H1 (cell line): ENCODE data around the gene CUX1. TPM values are rescaled to one million over a fixed set of nuclear protein-coding genes. Genes with fewer than 3 reads are reported as not detected.

ENCODE experiments used
- CTCF ChIA-PET: fragments of 300-600 bp; sonication (Branson Sonifier 250); formaldehyde crosslinking; loops from one replicate; lab custom pipeline; 2021; ENCODE audit not compliant: partially characterized antibody; lab: Charles Lee
- POLR2A ChIA-PET: fragments of 300-600 bp; sonication (Branson Sonifier 250); formaldehyde crosslinking; loops from one replicate; lab custom pipeline; 2021; ENCODE audit warnings: inconsistent platforms; ENCODE audit not compliant: partially characterized antibody; lab: Charles Lee
- DNase-seq, 2 experiments: peaks; one replicate each; pipeline versions ENCODE4 v3.0.0 to v3.0.0-alpha.2; 2010 to 2022; ENCODE audit warnings: low spot score in 2 of 2, low read depth in 1 of 2, mixed read lengths in 1 of 2
- FAIRE-seq: peaks from 2 replicates; lab custom pipeline; 2011; peaks lifted over from hg19 to GRCh38; lab: Jason Lieb, UNC
- H2AFZ ChIP-seq: 2 replicates; pipeline ENCODE4 v1.8.1; 2012; ENCODE audit warnings: low read length, inconsistent platforms
- H2AK5ac ChIP-seq: 2 replicates; pipeline ENCODE4 v1.6.1; 2013; ENCODE audit warnings: low read depth, low read length
- H2BK120ac ChIP-seq: replicated peaks from 2 replicates; pipeline ENCODE3; 2013; ENCODE audit warnings: low read depth, low read length, inconsistent platforms
- H2BK12ac ChIP-seq: 2 replicates; pipeline ENCODE4 v1.6.1; 2013; ENCODE audit warnings: low read depth, low read length
- H2BK15ac ChIP-seq: 2 replicates; pipeline ENCODE4 v1.6.1; 2013; ENCODE audit warnings: low read length
- H2BK20ac ChIP-seq: 2 replicates; pipeline ENCODE4 v1.6.1; 2013; ENCODE audit warnings: low read length
- H2BK5ac ChIP-seq: 2 replicates; pipeline ENCODE4 v1.6.1; 2013; ENCODE audit warnings: low read depth, low read length
- H3K14ac ChIP-seq: 2 replicates; pipeline ENCODE4 v1.6.1; 2013; ENCODE audit warnings: inconsistent platforms; ENCODE audit not compliant: insufficient read length
- H3K18ac ChIP-seq: 2 replicates; pipeline ENCODE4 v1.6.1; 2013; ENCODE audit warnings: low read length; ENCODE audit errors: extremely low read depth
- H3K23ac ChIP-seq: 2 replicates; pipeline ENCODE4 v1.6.1; 2013; ENCODE audit warnings: inconsistent platforms; ENCODE audit not compliant: insufficient read length
- H3K23me2 ChIP-seq: 2 replicates; pipeline ENCODE4 v1.6.1; 2013; ENCODE audit warnings: low read depth, low read length
- H3K27ac ChIP-seq: 2 replicates; pipeline ENCODE4 v1.6.1; 2011; ENCODE audit warnings: low read depth, low read length, inconsistent platforms
- H3K27me3 ChIP-seq, 4 experiments: replicated peaks in 1 of 4; 1 replicate in 1 of 4; 2 replicates in 3 of 4; pipeline versions ENCODE4 v1.6.1 to v1.8.1; 2011 to 2013; ENCODE audit warnings: low read length in 3 of 4, mild to moderate bottlenecking in 3 of 4, inconsistent platforms in 2 of 4, mixed read lengths in 2 of 4, moderate library complexity in 1 of 4; ENCODE audit not compliant: control insufficient read depth in 3 of 4, insufficient read depth in 3 of 4; ENCODE audit errors: extremely low read depth in 1 of 4
- H3K36me3 ChIP-seq, 4 experiments: 2 replicates each; pipeline versions ENCODE4 v1.6.1 to v1.8.1; 2011 to 2013; ENCODE audit warnings: mild to moderate bottlenecking in 4 of 4, low read length in 3 of 4, moderate library complexity in 2 of 4, control low read depth in 1 of 4, inconsistent platforms in 1 of 4; ENCODE audit not compliant: insufficient read depth in 4 of 4, control insufficient read depth in 2 of 4
- H3K4ac ChIP-seq: replicated peaks from 2 replicates; pipeline ENCODE3; 2013; ENCODE audit warnings: low read length, low read depth, mixed read lengths, inconsistent platforms; ENCODE audit not compliant: insufficient read length
- H3K4me1 ChIP-seq, 4 experiments: replicated peaks in 1 of 4; 1 replicate in 1 of 4; 2 replicates in 3 of 4; pipeline versions ENCODE4 v1.6.1 to v1.8.1; 2011 to 2013; ENCODE audit warnings: low read length in 3 of 4, inconsistent platforms in 2 of 4, mixed read lengths in 1 of 4; ENCODE audit not compliant: insufficient read depth in 4 of 4, control insufficient read depth in 3 of 4
- H3K4me2 ChIP-seq, 2 experiments: 2 replicates each; pipeline versions ENCODE4 v1.6.1 to v1.8.1; 2011 to 2013; ENCODE audit warnings: low read depth in 2 of 2, low read length in 2 of 2, control low read depth in 1 of 2, inconsistent platforms in 1 of 2, mild to moderate bottlenecking in 1 of 2; ENCODE audit not compliant: insufficient read depth in 1 of 2
- H3K4me3 ChIP-seq, 4 experiments: fragments of 200-600, 300-600 bp in 1 of 4; sonication (generic), shearing (Covaris generic), sonication (Bioruptor Twin) in 1 of 4; 2 replicates each; pipeline versions ENCODE4 v1.5.1 to v1.8.1; 2011 to 2016; ENCODE audit warnings: low read length in 4 of 4, low read depth in 3 of 4, control low read depth in 2 of 4, inconsistent platforms in 2 of 4, mild to moderate bottlenecking in 2 of 4, mixed read lengths in 1 of 4, moderate library complexity in 1 of 4; ENCODE audit not compliant: insufficient read depth in 2 of 4; ENCODE audit errors: extremely low read depth in 1 of 4
- H3K56ac ChIP-seq: replicated peaks from 2 replicates; pipeline ENCODE3; 2013; ENCODE audit warnings: low read depth, mild to moderate bottlenecking, mixed read lengths, low read length, inconsistent platforms; ENCODE audit not compliant: insufficient read length
- H3K79me1 ChIP-seq: 2 replicates; pipeline ENCODE4 v1.6.1; 2013; ENCODE audit warnings: low read depth, low read length, control low read depth
- H3K79me2 ChIP-seq, 2 experiments: 2 replicates each; pipeline versions ENCODE4 v1.6.1 to v1.8.1; 2012 to 2013; ENCODE audit warnings: low read length in 2 of 2, mild to moderate bottlenecking in 2 of 2, inconsistent platforms in 1 of 2; ENCODE audit not compliant: insufficient read depth in 2 of 2, control insufficient read depth in 1 of 2
- H3K9ac ChIP-seq, 4 experiments: replicated peaks in 1 of 4; 1 replicate in 1 of 4; 2 replicates in 3 of 4; pipeline versions ENCODE4 v1.6.1 to v1.8.1; 2011 to 2013; ENCODE audit warnings: low read depth in 3 of 4, low read length in 3 of 4, control low read depth in 2 of 4, mild to moderate bottlenecking in 2 of 4, moderate library complexity in 2 of 4, inconsistent platforms in 1 of 4; ENCODE audit errors: extremely low read depth in 1 of 4
- H3K9me3 ChIP-seq, 2 experiments: 2 replicates each; pipeline versions ENCODE4 v1.6.1 to v1.8.1; 2012 to 2013; ENCODE audit warnings: mild to moderate bottlenecking in 2 of 2, moderate library complexity in 2 of 2, control low read depth in 1 of 2, inconsistent platforms in 1 of 2, low read depth in 1 of 2, low read length in 1 of 2, mixed read lengths in 1 of 2; ENCODE audit not compliant: insufficient read depth in 2 of 2
- H4K20me1 ChIP-seq, 2 experiments: replicated peaks in 1 of 2; 2 replicates each; pipeline versions ENCODE3 to v1.8.1; 2011 to 2013; ENCODE audit warnings: inconsistent platforms in 2 of 2, low read length in 2 of 2, mild to moderate bottlenecking in 1 of 2; ENCODE audit not compliant: insufficient read depth in 2 of 2, control insufficient read depth in 1 of 2
- H4K5ac ChIP-seq: 2 replicates; pipeline ENCODE4 v1.6.1; 2013; ENCODE audit warnings: low read length, low read depth, mixed read lengths, inconsistent platforms; ENCODE audit not compliant: insufficient read length
- H4K8ac ChIP-seq: 2 replicates; pipeline ENCODE4 v1.8.0; 2013; ENCODE audit warnings: mild to moderate bottlenecking, moderate library complexity, low read length, inconsistent platforms; ENCODE audit not compliant: insufficient read depth; ENCODE audit errors: extremely low read depth
- H4K91ac ChIP-seq: replicated peaks from 2 replicates; pipeline ENCODE3; 2013; ENCODE audit warnings: low read length, mixed read lengths, inconsistent platforms; ENCODE audit not compliant: insufficient read length
- GTF2F1 ChIP-seq: IDR thresholded peaks from 2 replicates; pipeline ENCODE4 v1.6.1; 2012; ENCODE audit warnings: low read depth, low read length, improper control_type of control experiment, borderline replicate concordance
- HDAC2 ChIP-seq, 2 experiments: fragments of 300-600 bp in 1 of 2; sonication (generic) in 1 of 2; IDR thresholded peaks; 2 replicates each; pipeline ENCODE4 v1.6.1; 2011 to 2012; ENCODE audit warnings: low read depth in 2 of 2, low read length in 2 of 2, mild to moderate bottlenecking in 2 of 2, moderate library complexity in 2 of 2, borderline replicate concordance in 1 of 2, inconsistent platforms in 1 of 2
- KDM1A ChIP-seq: fragments of 200-600, 300-600 bp; sonication (generic); IDR thresholded peaks from 2 replicates; pipeline ENCODE4 v1.7.1; 2016; ENCODE audit warnings: mild to moderate bottlenecking, low read length, borderline replicate concordance
- KDM5A ChIP-seq: fragments of 200-600 bp; IDR thresholded peaks from 2 replicates; pipeline ENCODE4 v1.7.1; 2012; ENCODE audit warnings: mild to moderate bottlenecking, low read length, inconsistent platforms, mixed read lengths
- NANOG ChIP-seq: IDR thresholded peaks from 2 replicates; pipeline ENCODE4 v1.6.1; 2011; ENCODE audit warnings: low read length, low read depth, mild to moderate bottlenecking, inconsistent platforms; ENCODE audit not compliant: insufficient read depth, poor library complexity, severe bottlenecking
- PHF8 ChIP-seq: fragments of 200-600 bp; sonication (generic); conservative IDR thresholded peaks from 2 replicates; pipeline ENCODE4 v1.7.1; 2012; ENCODE audit warnings: low read depth, mild to moderate bottlenecking, inconsistent platforms, low read length, moderate library complexity
- RXRA ChIP-seq: IDR thresholded peaks from 2 replicates; pipeline ENCODE4 v1.6.1; 2011; ENCODE audit warnings: low read depth, mild to moderate bottlenecking, low read length, moderate library complexity; ENCODE audit not compliant: insufficient read depth
- SIN3A ChIP-seq, 2 experiments: IDR thresholded peaks in 1 of 2; conservative IDR thresholded peaks in 1 of 2; 2 replicates each; pipeline ENCODE4 v1.6.1; 2011 to 2012; ENCODE audit warnings: low read length in 2 of 2, improper control_type of control experiment in 1 of 2, low read depth in 1 of 2, mild to moderate bottlenecking in 1 of 2
- SRF ChIP-seq: IDR thresholded peaks from 2 replicates; pipeline ENCODE4 v1.6.1; 2011; ENCODE audit warnings: mild to moderate bottlenecking, low read depth, low read length, moderate library complexity
- SUZ12 ChIP-seq: fragments of 200-600 bp; sonication (generic); IDR thresholded peaks from 2 replicates; pipeline ENCODE4 v1.6.1; 2012; ENCODE audit warnings: mild to moderate bottlenecking, inconsistent platforms, low read length, moderate library complexity, mixed read lengths
- YY1 ChIP-seq: IDR thresholded peaks from 2 replicates; pipeline ENCODE4 v1.6.1; 2011; ENCODE audit warnings: low read depth, mild to moderate bottlenecking, low read length
- WGBS, 2 experiments: shearing (Covaris generic) in 1 of 2; methylation state at CpG; one replicate each; pipeline versions ENCODE4 v1.1.6 to v1.1.7; 2013 to 2015; ENCODE audit warnings: low lambda C conversion rate in 2 of 2, mixed read lengths in 2 of 2, inconsistent platforms in 1 of 2, low coverage in 1 of 2, missing lambda C conversion rate in 1 of 2; ENCODE audit not compliant: insufficient replicate concordance in 2 of 2, insufficient coverage in 1 of 2, insufficient read length in 1 of 2; ENCODE audit errors: extremely low coverage in 1 of 2, missing lambda C conversion rate in 1 of 2; 5-methylcytosine and 5-hydroxymethylcytosine counted together
- polyA plus RNA-seq, 7 experiments: library from polyadenylated mRNA; depleted of rRNA in 3 of 7; stranded (reverse) in 5 of 7; unstranded in 2 of 7; fragments of >200 nt in 5 of 7; fragments of 200-250 nt in 2 of 7; gene quantifications; 1 replicate in 5 of 7; 2 replicates in 1 of 7; 4 replicates in 1 of 7; pipeline versions ENCODE4 v1.2.1 to v1.2.3, GENCODE V29; 2011 to 2013; ENCODE audit warnings: missing spikeins in 2 of 7, mixed read lengths in 2 of 7
- total RNA-seq: library from RNA; stranded (reverse); fragmentation: NEBNext Ultra II Directional; extraction: Animal tissue kit (Norgen Biotek cat#: 25700); gene quantifications from 2 replicates; pipeline ENCODE4 v1.2.1, GENCODE V29; 2021
- TF ChIP-seq, protein P1 (sequence below): IDR thresholded peaks from 2 replicates; pipeline ENCODE4 v1.6.1; 2012; ENCODE audit warnings: inconsistent platforms

The CUX1 gene
- total and polyA plus RNA-seq, 2 of the 8 experiments (the other 6 are each of a cell fraction or from before 2014, with no cell fraction given): 21.6 to 65.9 TPM

- H3K14ac ChIP-seq: no peak overlapping the region
- no peak overlapping the region for H3K4me3 ChIP-seq
- H3K4me2 ChIP-seq: no peak overlapping the region
- H3K36me3 ChIP-seq: no peaks in the 10 kb centered on the region
- H2BK120ac ChIP-seq: no peak overlapping the region
- H3K4ac ChIP-seq: no peak overlapping the region
- H3K23me2 ChIP-seq: no peaks in the 10 kb centered on the region
- H2AFZ ChIP-seq: no peak overlapping the region
- no peak overlapping the region for H2AK5ac ChIP-seq
- no peaks in the 10 kb centered on the region for H3K9me3 ChIP-seq
- TF ChIP-seq RXRA: no peak
- TF ChIP-seq NANOG: no peak
- TF ChIP-seq SIN3A (conservative IDR thresholded peaks at IDR 0.05 in 1 of 2, IDR thresholded peaks at IDR 0.05 in 1 of 2; ENCODE audit: low read depth in 1 of 2, low read length in 2 of 2): no peak
- TF ChIP-seq SRF: no peak
- TF ChIP-seq KDM1A: no peak
- TF ChIP-seq SUZ12: no peak
- TF ChIP-seq KDM5A: no peak
- TF ChIP-seq, protein P1, sequence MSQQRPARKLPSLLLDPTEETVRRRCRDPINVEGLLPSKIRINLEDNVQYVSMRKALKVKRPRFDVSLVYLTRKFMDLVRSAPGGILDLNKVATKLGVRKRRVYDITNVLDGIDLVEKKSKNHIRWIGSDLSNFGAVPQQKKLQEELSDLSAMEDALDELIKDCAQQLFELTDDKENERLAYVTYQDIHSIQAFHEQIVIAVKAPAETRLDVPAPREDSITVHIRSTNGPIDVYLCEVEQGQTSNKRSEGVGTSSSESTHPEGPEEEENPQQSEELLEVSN: no peak
- TF ChIP-seq HDAC2 (IDR thresholded peaks at IDR 0.05; ENCODE audit: borderline replicate concordance in 1 of 2, low read depth in 2 of 2, low read length in 2 of 2): no peak
- TF ChIP-seq YY1: no peak
- TF ChIP-seq PHF8: no peak
- no peak for TF ChIP-seq GTF2F1
- H2BK12ac ChIP-seq: no peak overlapping the region
- ChIA-PET POLR2A (no interaction called here), CTCF (interaction anchor here (1.2 kb wide), 1 partner anchor 162 kb away, joined by 4 read pairs; no protein-coding TSS in a partner anchor)
- no peak overlapping the region for H3K56ac ChIP-seq
- H3K79me2 ChIP-seq: peaks cover 0 to 29% of the 10 kb centered on the region in 2 experiments; a peak in 1 of 4 replicates
- no peak overlapping the region for H3K27ac ChIP-seq
- H3K79me1 ChIP-seq: peaks cover 9% of the 10 kb centered on the region
- no peak overlapping the region; the same call in 1 of the 2 replicates for H4K8ac ChIP-seq
- no peaks in the 10 kb centered on the region for H3K27me3 ChIP-seq
- no peak for FAIRE-seq
- no peak overlapping the region for H3K23ac ChIP-seq
- peaks cover 2 to 9% of the 10 kb centered on the region in 2 experiments for H4K20me1 ChIP-seq
- H4K91ac ChIP-seq: no peak overlapping the region
- H3K18ac ChIP-seq: no peak overlapping the region
- no peak for DNase-seq
- H2BK5ac ChIP-seq: no peak overlapping the region
- H2BK20ac ChIP-seq: no peak overlapping the region
- WGBS, 2 experiments: 91% methylated on average over 3 of the region's 3 CpGs; no CpG with 5 or more reads in 1 of the 2 experiments
- peaks cover 0 to 14% (median 4%) of the 10 kb centered on the region in 4 experiments; a peak in 3 of 7 replicates for H3K4me1 ChIP-seq
- H2BK15ac ChIP-seq: no peak overlapping the region
- no peak overlapping the region for H3K9ac ChIP-seq
- no peak overlapping the region for H4K5ac ChIP-seq
Observed at GRCh38 chr7:101991860-101992259, 174.4 kb downstream of the CUX1 start.
